Measurements from ENCODE around the gene OPN1MW2.
"Not testable (repeated sequence)": the region's sequence is repeated elsewhere in the genome, so short reads cannot be mapped to it uniquely, and the experiment has no call there.

DNA sequence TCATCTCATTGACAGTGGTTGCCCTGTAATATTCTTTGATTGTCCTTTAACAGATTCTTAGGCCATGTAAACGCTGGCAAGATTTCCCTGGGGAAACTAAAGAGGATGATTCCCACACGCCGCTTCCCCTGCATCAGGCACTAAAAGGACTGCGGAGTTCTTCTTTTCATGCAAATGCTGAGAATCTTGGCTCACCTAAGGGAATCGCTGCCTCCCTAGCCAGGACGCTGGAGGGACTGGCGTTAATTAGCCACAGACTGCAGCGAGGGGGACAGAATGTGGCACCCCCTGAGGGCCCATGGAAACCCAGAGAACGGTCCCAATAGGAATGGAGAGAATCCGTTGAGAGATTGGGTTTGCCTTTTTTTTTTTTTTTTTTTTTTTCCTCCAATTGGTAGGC lies 45.2 kb upstream of the OPN1MW2 start:
- TF ChIP-seq EZH2 (IDR thresholded peaks at IDR 0.05; ENCODE audit: low read length, missing control alignments): not testable (repeated sequence)
- TF ChIP-seq, protein P1, sequence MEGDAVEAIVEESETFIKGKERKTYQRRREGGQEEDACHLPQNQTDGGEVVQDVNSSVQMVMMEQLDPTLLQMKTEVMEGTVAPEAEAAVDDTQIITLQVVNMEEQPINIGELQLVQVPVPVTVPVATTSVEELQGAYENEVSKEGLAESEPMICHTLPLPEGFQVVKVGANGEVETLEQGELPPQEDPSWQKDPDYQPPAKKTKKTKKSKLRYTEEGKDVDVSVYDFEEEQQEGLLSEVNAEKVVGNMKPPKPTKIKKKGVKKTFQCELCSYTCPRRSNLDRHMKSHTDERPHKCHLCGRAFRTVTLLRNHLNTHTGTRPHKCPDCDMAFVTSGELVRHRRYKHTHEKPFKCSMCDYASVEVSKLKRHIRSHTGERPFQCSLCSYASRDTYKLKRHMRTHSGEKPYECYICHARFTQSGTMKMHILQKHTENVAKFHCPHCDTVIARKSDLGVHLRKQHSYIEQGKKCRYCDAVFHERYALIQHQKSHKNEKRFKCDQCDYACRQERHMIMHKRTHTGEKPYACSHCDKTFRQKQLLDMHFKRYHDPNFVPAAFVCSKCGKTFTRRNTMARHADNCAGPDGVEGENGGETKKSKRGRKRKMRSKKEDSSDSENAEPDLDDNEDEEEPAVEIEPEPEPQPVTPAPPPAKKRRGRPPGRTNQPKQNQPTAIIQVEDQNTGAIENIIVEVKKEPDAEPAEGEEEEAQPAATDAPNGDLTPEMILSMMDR (conservative IDR thresholded peaks at IDR 0.05 in 1 of 2, IDR thresholded peaks at IDR 0.05 in 1 of 2; ENCODE audit: low read depth in 1 of 2, low read length in 2 of 2): not testable (repeated sequence)
